Colon (tissue), 2 donors: ENCODE results near the gene NPY4R.
"Not testable (repeated sequence)": the region's sequence is repeated elsewhere in the genome, so short reads cannot be mapped to it uniquely, and the experiment has no call there.

Source experiments
- FAIRE-seq: peaks from 2 replicates; lab custom pipeline; 2012; peaks lifted over from hg19 to GRCh38; lab: Jason Lieb, UNC
- donor health status: control.
- donor health status: control.

The NPY4R gene

GRCh38 chr10:46455992-46456391 lies 9.8 kb downstream of the NPY4R start:
- FAIRE-seq = not testable (repeated sequence)

DNA sequence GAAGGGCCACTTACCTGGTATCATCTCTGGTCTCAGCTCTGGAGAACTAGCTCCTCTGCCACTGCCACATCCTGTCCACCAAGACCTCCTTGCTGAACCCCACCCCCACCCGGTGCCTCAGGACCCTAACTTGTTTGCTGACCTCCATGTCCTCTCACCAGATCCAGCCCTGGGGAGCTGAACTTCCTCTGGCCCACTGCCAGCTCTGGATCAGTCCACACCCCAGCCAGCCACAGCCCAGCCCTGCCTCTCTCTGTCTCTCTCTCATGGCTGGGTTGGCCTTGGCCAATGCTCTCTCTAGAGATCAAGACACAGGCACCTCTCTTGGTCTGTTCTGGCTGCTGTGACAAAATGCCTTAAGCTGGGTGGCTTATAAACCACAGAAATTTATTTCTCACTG lies 14.4 kb downstream of the NPY4R start:
- FAIRE-seq = not testable (repeated sequence)

DNA sequence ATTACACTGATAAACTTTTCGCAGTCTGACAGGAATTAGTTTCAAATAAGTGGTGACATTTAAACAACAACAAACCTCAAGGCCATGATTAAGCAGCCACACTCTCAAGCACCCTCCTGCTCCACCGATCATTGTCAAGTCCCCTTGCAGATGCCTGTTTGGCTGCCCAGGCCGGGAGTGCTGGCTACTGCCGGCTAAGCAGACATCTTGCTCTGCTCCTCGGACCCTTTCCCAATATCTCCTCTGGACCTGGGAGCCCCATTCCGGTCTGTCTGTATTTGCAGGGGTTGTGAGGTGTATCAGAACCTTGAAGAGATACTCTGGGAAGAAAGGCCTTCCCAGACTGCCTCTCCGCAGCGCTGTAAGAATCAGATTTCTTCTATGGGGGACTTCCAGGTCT lies 14.9 kb downstream of the NPY4R start:
- not testable (repeated sequence) for FAIRE-seq

DNA sequence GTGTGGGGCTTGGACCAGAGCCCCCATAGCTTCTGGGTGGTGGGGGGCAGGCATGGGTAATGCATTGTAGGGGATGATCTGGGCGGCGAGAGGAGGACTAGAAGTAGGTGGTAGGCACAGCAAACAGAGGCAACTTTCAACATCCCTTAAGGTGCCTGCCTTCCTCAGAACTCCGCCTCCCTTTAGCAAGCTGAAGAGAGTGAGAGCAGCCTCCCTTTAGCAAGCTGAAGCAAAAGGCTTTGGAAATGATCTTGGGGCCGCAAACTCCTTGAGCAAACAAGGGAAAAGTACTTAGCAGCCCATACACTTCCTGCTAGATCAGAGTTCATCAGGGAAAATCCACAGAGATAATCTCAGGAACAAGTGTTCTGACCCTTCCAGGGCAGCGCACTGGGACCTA lies 18.3 kb downstream of the NPY4R start:
- not testable (repeated sequence) for FAIRE-seq

DNA sequence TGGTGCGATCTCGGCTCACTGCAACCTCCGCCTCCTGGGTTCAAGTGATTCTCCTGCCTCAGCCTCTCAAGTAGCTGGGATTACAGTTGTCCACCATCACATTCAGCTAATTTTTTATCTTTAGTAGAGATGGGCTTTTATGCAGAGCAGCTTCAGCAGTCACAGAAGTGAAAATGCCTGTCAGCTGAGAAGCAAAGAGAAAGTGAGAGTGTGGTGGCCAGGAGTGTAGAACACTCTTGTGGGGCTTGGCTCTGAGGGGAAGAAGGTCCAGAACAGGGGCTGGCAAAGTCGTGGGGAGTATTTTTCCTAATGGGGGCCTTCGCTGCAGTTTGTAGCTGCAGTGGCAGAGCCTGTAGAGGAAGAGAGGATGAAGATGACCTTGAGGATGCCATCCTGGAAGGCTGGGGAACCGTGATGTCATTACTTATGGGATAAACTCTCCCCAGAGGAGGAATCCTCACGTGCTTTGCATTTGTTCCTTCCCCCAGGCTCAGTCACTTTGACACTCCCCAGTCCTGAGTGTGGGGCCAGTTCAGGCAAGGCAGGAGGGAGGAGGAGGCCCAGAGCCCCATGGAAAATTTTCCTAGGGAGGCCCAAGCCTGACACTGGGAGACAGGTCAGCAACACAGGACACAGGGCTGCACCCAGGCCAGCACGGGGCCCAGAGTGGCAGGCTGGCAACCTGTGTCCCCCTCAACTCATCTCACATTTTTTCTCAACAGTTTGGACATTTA lies 20.2 kb downstream of the NPY4R start:
- not testable (repeated sequence) for FAIRE-seq

GRCh38 chr10:46443422-46443821 lies 22.3 kb downstream of the NPY4R start:
- not testable (repeated sequence) for FAIRE-seq

GRCh38 chr10:46442706-46443275 lies 23.0 kb downstream of the NPY4R start:
- not testable (repeated sequence) for FAIRE-seq

GRCh38 chr10:46441837-46442278 lies 23.9 kb downstream of the NPY4R start:
- FAIRE-seq = not testable (repeated sequence)

GRCh38 chr10:46440942-46441341 lies 24.8 kb downstream of the NPY4R start:
- not testable (repeated sequence) for FAIRE-seq

DNA sequence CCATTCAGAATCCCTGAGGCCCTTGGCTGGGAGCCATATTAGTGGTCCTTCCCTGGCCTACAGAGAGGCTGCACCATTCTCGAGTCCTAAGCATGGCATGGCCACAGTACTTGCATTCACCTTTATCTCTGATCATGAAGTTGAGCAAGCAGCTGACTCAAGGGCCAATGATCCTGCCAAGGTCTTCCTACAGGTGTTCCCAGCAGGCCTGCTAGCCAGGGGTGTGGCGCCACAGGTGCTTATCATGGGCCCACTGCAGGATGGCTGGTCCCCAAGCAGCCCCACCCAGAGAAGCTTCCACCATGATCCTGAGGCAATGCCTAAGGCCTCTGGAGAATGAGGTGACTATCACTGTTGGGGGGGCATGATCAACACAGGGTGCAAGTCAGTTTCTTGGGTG lies 42.2 kb downstream of the NPY4R start:
- not testable (repeated sequence) for FAIRE-seq

- not testable (repeated sequence) for FAIRE-seq
Observed at GRCh38 chr10:46419570-46420379, 46.0 kb downstream of the NPY4R start.

DNA sequence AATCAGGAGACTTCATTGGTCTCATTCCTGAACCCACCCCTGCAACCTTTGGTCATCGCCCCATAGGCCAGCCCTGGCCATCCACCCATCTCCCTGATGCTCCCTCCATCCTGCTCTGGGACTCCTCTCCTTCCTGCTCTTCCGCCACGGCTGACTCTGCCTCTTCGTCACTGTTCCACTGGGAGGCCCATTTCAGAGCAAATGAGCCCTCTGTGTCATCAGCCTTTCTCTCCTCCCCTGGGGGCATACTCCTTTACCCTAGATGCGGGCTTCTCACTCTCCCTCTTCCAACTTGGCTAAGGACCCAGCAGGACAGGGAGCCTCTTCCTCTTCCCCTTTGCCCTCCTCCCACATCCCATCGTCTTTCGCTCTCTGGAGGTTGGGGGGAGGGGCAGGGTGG lies 47.5 kb downstream of the NPY4R start:
- not testable (repeated sequence) for FAIRE-seq

DNA sequence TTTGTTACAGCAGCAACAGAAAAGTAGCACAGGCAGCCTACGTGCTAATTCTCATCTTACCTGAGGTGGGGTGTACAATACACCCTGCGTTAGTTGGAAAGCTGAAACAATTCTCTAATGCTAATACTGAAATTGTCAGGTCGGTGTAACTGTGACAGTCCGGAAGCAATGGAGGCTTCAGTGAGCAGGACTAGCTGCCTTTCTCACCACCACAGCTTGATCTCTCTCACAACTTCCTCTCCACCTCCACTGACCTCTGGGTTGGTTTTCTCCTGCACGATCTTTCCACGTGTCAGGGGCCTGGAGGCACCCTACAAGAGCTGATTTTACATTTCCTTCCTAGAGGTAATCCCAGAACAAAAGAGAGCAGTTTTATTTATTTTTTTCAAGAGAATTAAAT lies 50.5 kb downstream of the NPY4R start:
- FAIRE-seq = not testable (repeated sequence)

DNA sequence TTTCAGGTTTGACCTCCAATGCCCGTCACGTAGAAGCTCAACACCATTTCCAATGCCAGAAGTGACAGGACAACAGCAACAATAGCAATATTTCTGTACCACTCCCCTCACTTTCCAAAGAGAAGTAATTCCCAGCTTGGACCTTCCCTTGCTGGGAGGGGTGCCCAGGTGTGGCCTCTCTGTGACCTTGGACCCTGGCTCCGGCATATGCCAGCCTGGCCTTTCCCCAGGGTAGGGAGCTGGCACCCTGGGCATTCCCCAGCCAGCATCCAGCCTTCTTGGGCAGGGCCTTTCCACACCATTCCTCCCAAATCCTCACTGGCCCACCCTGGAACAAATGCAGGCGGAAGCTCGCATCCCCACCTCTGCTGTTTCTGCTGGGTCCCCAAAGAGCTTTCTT lies 53.1 kb downstream of the NPY4R start:
- FAIRE-seq = not testable (repeated sequence)

GRCh38 chr10:46411123-46411522 lies 54.6 kb downstream of the NPY4R start:
- FAIRE-seq = not testable (repeated sequence)
